GM21515 (cell line): ENCODE results near the gene LRRK1.

Experiments used
- ATAC-seq: cut with Tn5 transposase; IDR thresholded peaks from one replicate; pipeline ENCODE4 v1.9.1; 2021; ENCODE audit not compliant: unreplicated experiment

LRRK1 gene

GRCh38 chr15:101036189-101036588 is 117.0 kb downstream of the LRRK1 start:
- ATAC-seq: no peak

- ATAC-seq: no peak
These were observed 118.1 kb downstream of the LRRK1 start for GRCh38 chr15:101037090-101037830.

- ATAC-seq: no peak
These were observed 119.3 kb downstream of the LRRK1 start for GRCh38 chr15:101038327-101039003.

GRCh38 chr15:101039461-101039860 is 120.3 kb downstream of the LRRK1 start:
- no peak for ATAC-seq

DNA sequence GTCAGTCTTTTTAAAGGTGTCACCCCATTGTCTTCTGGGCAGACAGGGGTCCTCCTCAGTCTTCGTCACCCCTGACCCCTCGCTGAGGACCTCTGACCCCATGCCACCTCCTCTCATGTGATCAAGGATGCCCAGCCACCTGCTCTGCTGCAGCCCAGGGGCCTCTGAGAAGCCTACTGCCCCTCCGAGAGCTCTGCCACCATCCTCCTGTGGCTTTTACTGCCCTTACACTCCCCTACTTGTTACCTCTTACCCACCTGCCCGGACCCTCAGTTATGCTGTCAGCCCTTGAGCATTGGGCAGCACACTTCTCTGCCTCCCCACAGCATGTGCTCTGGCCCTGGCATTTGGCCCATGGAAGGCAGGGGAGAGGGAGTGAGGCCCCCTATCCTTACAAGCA is 123.2 kb downstream of the LRRK1 start:
- ATAC-seq: no peak

GRCh38 chr15:101043011-101043410 is 123.9 kb downstream of the LRRK1 start:
- no peak for ATAC-seq

DNA sequence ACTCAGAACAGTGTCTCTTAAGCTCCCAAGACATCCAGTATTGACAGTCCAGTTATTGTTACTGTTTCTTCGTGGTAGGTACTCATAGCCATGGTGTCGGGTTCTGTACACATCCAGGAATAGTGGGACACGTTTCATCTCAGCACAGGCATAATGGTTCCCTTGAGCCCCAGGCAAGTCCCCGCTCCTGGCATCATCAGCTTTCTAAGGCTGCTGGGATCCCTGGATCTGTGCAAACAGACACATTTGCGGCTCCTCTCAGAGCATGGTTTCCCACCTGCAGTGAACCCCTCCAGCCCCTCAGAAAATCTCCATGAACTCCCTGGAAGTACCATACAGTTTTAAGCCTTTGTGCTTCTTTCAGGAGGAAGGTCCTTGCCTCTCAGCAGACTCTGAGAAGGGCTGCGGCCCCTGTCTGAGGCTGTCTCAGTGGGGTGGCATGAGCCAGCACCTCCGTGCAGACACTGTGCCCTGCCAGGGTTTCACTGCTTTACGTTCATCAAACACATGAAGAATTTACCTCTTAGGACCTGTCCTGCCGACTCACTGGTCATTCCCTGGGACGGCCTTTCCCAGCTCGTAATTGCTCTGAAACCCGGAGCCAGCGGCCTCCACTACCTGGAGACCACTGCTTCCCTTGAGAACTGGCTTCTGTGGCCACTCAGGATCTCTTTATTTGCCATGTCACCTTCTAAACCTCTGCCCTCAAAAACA is 124.9 kb downstream of the LRRK1 start:
- ATAC-seq: no peak

DNA sequence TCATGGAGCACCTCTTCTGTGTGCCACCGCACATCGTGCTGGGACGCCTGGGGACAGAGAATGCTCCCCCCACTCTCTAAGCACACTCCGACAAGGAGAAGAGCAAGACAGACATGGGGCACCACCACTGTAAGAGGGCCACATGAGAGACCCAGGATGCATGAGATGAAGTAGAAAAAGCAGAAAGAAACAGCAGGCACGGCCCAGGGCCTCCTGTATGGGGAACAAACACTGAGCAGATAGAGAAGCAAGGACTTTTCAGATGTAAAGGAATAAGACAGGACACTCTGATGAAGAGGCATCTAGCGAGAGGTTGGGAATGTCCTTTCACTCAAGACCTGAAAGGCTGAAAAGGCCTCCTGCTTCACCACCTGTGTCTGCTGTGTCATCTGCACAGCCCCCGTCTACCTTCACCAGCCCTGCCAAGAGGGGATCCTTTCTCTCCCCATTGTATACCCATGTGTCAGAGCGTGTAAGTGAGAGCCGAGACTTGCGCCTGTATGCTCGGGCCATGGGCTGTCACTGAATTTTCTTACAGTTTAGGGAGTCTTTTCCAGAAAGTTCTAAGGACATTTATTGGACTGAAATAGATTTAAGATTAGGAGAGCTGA is 125.6 kb downstream of the LRRK1 start:
- ATAC-seq: no peak

- no peak for ATAC-seq
These were observed 126.1 kb downstream of the LRRK1 start for GRCh38 chr15:101045236-101045646.

DNA sequence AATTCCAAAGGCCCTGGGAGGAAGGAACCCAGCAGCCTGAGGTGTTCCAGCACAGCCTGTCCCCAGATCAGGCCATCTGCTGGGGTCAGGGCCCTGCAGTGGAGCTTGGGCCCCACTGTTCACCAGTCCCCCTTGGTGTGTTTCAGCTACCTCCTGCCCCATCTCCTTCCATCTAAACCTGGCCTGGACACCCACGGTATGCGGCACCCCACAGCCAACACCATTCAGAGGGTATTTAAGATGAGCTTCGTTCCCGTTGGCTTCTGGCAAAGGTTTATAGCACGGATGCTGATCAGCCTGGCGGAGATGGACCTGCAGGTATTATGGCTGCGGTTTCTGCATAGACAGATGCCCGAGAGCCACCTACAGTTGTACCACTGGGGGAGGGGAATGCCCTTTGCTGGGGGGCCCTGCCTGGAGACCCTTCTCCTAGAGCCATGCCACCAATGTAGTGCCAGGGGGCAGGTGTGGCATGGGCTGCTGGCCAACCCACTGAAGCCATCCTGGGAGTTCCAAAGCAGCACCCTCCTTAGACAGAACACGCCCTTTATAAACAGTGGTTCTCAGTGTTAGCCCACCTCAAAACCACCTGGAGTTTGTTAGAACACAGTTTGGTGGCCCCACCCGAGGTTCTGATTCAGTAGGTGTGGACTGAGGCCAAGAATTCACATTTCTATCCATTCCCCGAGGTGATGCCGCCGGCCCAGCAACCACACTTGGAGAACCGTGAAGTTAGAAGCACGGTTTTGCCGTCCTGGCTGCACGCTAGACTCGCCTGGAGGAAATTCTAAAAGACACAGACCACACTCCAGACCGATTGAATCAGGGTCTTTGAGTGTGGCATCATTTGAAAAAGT is 126.9 kb downstream of the LRRK1 start:
- no peak for ATAC-seq

GRCh38 chr15:101046826-101047225 is 127.7 kb downstream of the LRRK1 start:
- no peak for ATAC-seq

GRCh38 chr15:101047301-101047781 is 128.2 kb downstream of the LRRK1 start:
- ATAC-seq: no peak

DNA sequence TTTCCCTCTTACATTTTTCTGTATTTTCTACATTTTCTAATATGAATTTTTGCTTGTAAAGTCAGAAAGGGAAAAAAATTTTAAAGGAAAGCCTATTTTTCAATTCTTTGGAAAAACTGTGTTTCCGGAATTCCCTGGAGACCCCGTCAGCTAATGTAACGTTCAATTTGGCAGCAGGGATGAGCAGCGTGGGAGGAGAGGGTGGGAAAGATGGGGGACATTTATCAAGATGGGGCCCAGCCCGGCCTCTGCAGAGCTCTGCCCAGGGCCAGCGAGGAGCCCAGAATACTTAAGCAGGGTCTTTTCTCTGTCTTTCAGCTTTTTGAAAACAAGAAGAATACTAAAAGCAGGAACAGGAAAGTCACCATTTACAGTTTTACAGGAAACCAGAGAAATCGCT is 129.0 kb downstream of the LRRK1 start:
- ATAC-seq: no peak

GRCh38 chr15:101048581-101049030 is 129.4 kb downstream of the LRRK1 start:
- no peak for ATAC-seq

DNA sequence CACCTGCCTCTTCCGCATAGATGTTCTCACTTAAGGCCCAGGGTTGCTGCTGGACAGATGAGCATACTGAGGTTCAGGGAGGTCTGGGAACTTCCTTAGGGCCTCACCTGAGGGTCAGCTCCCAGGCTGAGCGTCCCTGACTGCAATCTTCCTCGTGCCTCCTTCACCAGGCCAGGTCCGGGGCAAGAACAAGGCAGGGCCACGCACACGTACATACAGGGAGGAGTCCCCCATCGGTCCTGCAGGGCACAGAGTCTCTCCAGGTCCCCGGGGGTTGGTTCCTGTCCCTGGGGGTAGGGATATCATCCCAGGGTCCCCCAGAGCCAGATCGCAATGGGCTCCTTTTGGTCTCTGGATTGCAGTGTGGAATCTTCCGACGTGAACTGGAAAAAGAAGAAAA is 130.1 kb downstream of the LRRK1 start:
- ATAC-seq: no peak

GRCh38 chr15:101049856-101050622 is 130.9 kb downstream of the LRRK1 start:
- no peak for ATAC-seq

DNA sequence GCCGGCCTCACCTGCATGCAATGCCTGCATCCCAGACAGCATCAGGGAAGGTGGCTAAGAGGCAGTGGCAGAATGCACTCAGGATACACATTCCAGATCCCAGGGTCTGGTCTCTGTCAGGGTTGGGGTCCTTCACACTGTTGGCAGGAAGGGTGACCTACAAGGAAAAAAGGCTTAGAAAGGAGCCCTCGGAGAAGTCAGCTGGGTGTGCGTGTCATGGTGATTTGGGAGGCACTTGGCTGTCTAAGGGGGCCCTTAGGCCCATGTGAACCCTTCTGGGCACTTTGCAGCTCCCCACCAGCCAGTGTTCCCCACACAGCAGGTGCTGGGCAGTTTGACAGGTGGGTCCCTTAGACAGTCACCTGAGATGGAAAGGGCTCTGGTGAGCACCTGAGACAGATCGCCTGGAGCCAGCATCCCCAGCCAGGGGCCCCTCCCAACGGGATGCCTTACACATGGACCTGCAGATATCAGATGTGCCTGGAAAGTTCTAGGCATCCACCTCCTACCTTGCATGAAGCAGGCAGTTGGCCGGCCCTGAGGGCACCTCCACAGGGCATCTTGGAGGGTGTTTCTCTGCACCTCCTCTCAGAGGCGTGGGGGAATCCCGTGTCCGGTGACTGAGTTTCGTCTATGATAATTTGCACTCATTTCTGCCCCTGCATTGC is 131.6 kb downstream of the LRRK1 start:
- no peak for ATAC-seq

GRCh38 chr15:101051291-101052030 is 132.3 kb downstream of the LRRK1 start:
- ATAC-seq: no peak
